Liver (tissue), 9 donors: ENCODE measurements around the gene NKAIN2. TPM values are rescaled to one million over a fixed set of nuclear protein-coding genes. Genes with fewer than 3 reads are reported as not detected.

Experiments used
- DNase-seq: peaks from one replicate; pipeline ENCODE4 v3.0.0-alpha.2; 2017; ENCODE audit warnings: low spot score
- H3K27ac ChIP-seq, 2 donors: one replicate each; pipeline ENCODE4 v1.7.0; 2013; ENCODE audit warnings: inconsistent platforms in 2 of 2, low read length in 2 of 2, control low read depth in 1 of 2, low read depth in 1 of 2, mild to moderate bottlenecking in 1 of 2
- H3K27me3 ChIP-seq, 4 donors: one replicate each; pipeline versions ENCODE4 v1.6.1 to v1.7.0; 2013; ENCODE audit warnings: low read length in 3 of 4, inconsistent platforms in 1 of 4, mild to moderate bottlenecking in 1 of 4, moderate library complexity in 1 of 4; ENCODE audit not compliant: control insufficient read depth in 4 of 4, insufficient read depth in 4 of 4
- H3K36me3 ChIP-seq, 4 donors: one replicate each; pipeline versions ENCODE4 v1.6.1 to v1.7.0; 2013; ENCODE audit warnings: low read length in 3 of 4, mild to moderate bottlenecking in 3 of 4, low read depth in 1 of 4, moderate library complexity in 1 of 4; ENCODE audit not compliant: control insufficient read depth in 4 of 4, insufficient read depth in 3 of 4
- H3K4me1 ChIP-seq, 4 donors: one replicate each; pipeline versions ENCODE4 v1.6.1 to v1.7.0; 2013; ENCODE audit warnings: low read length in 3 of 4, mild to moderate bottlenecking in 3 of 4, moderate library complexity in 1 of 4; ENCODE audit not compliant: control insufficient read depth in 4 of 4, insufficient read depth in 4 of 4
- H3K4me3 ChIP-seq, 3 donors: one replicate each; pipeline versions ENCODE4 v1.6.1 to v1.7.0; 2013; ENCODE audit warnings: low read length in 3 of 3, control low read depth in 1 of 3, low read depth in 1 of 3, mild to moderate bottlenecking in 1 of 3
- H3K9ac ChIP-seq, 2 donors: one replicate each; pipeline ENCODE4 v1.7.0; 2013; ENCODE audit warnings: low read length in 2 of 2, mild to moderate bottlenecking in 2 of 2, moderate library complexity in 2 of 2, control low read depth in 1 of 2, low read depth in 1 of 2
- H3K9me3 ChIP-seq, 4 donors: one replicate each; pipeline versions ENCODE4 v1.6.1 to v1.7.0; 2013; ENCODE audit warnings: low read length in 3 of 4; ENCODE audit not compliant: control insufficient read depth in 4 of 4
- EGR1 ChIP-seq, 2 donors: IDR thresholded peaks; 2 replicates each; pipeline ENCODE4 v1.6.1; 2016 to 2018; ENCODE audit warnings: antibody characterized with exemption in 2 of 2, low read depth in 2 of 2
- FOXA1 ChIP-seq: IDR thresholded peaks from 2 replicates; pipeline ENCODE4 v1.6.1; 2016; ENCODE audit warnings: antibody characterized with exemption
- FOXA2 ChIP-seq: IDR thresholded peaks from 2 replicates; pipeline ENCODE4 v1.6.1; 2016; ENCODE audit warnings: antibody characterized with exemption
- GABPA ChIP-seq, 2 donors: IDR thresholded peaks in 1 of 2; conservative IDR thresholded peaks in 1 of 2; 2 replicates each; pipeline ENCODE4 v1.6.1; 2016; ENCODE audit warnings: antibody characterized with exemption in 2 of 2, mild to moderate bottlenecking in 1 of 2, moderate library complexity in 1 of 2
- HNF4A ChIP-seq, 2 donors: conservative IDR thresholded peaks; 2 replicates each; pipeline ENCODE4 v1.6.1; 2016; ENCODE audit warnings: antibody characterized with exemption in 2 of 2, mild to moderate bottlenecking in 2 of 2
- HNF4G ChIP-seq: IDR thresholded peaks from 2 replicates; pipeline ENCODE4 v1.6.1; 2016; ENCODE audit warnings: antibody characterized with exemption
- JUND ChIP-seq, 2 donors: IDR thresholded peaks; 2 replicates each; pipeline ENCODE4 v1.6.1; 2016; ENCODE audit warnings: antibody characterized with exemption in 2 of 2
- MAX ChIP-seq: IDR thresholded peaks from 2 replicates; pipeline ENCODE4 v1.6.1; 2016; ENCODE audit warnings: antibody characterized with exemption
- NR2F2 ChIP-seq: IDR thresholded peaks from 2 replicates; pipeline ENCODE4 v1.6.1; 2016; ENCODE audit warnings: antibody characterized with exemption
- RAD21 ChIP-seq, 2 donors: IDR thresholded peaks; 2 replicates each; pipeline ENCODE4 v1.6.1; 2016; ENCODE audit warnings: antibody characterized with exemption in 2 of 2, mild to moderate bottlenecking in 2 of 2
- REST ChIP-seq: IDR thresholded peaks from 2 replicates; pipeline ENCODE4 v1.6.1; 2016; ENCODE audit warnings: antibody characterized with exemption, mild to moderate bottlenecking
- RXRA ChIP-seq, 2 donors: IDR thresholded peaks; 2 replicates each; pipeline ENCODE4 v1.6.1; 2017 to 2018; ENCODE audit warnings: antibody characterized with exemption in 2 of 2, mild to moderate bottlenecking in 1 of 2
- SP1 ChIP-seq: IDR thresholded peaks from 2 replicates; pipeline ENCODE4 v1.6.1; 2018; ENCODE audit warnings: antibody characterized with exemption, mild to moderate bottlenecking
- TAF1 ChIP-seq: conservative IDR thresholded peaks from 2 replicates; pipeline ENCODE4 v1.6.1; 2016; ENCODE audit warnings: antibody characterized with exemption, mild to moderate bottlenecking
- YY1 ChIP-seq: IDR thresholded peaks from 2 replicates; pipeline ENCODE4 v1.6.1; 2016; ENCODE audit warnings: antibody characterized with exemption, mild to moderate bottlenecking
- WGBS: extraction: QIAGEN DNeasy Blood & Tissue Kit; methylation state at CpG from one replicate; pipeline ENCODE4 v1.1.7; 2013; 5-methylcytosine and 5-hydroxymethylcytosine counted together
- polyA plus RNA-seq, 2 donors: library from polyadenylated mRNA; stranded (reverse) in 1 of 2; unstranded in 1 of 2; fragments of 200-250 nt in 1 of 2; fragments of >200 nt in 1 of 2; fragmentation: Nextera tagmentation in 1 of 2; extraction: Ambion mirVana in 1 of 2; gene quantifications; one replicate each; pipeline versions ENCODE4 v1.2.1 to v1.2.3, GENCODE V29; 2013 to 2015
- total RNA-seq, 2 donors: library from RNA; depleted of rRNA; stranded (reverse); fragments of >200 nt; gene quantifications; one replicate each; pipeline ENCODE4 v1.2.3, GENCODE V29; 2014
- TF ChIP-seq, protein P1 (sequence below): IDR thresholded peaks from 2 replicates; pipeline ENCODE4 v1.6.1; 2016; ENCODE audit warnings: antibody characterized with exemption
- TF ChIP-seq, protein P2 (sequence below): fragments of 150-350 bp; IDR thresholded peaks from 2 replicates; pipeline ENCODE4 v1.5.1; 2017; ENCODE audit warnings: improper control_type of control experiment, low read depth, low read length; ENCODE audit not compliant: missing input control
- TF ChIP-seq, protein P3 (sequence below): IDR thresholded peaks from 2 replicates; pipeline ENCODE4 v1.6.1; 2016; ENCODE audit warnings: antibody characterized with exemption
- donor health status: healthy.
- donor health status: healthy.
- donor health status: healthy.
- donor health status: healthy.
- donor health status: healthy.

NKAIN2 gene
- total and polyA plus RNA-seq, 4 donors, result 0.05 to 0.14 TPM; not detected in 2

DNA sequence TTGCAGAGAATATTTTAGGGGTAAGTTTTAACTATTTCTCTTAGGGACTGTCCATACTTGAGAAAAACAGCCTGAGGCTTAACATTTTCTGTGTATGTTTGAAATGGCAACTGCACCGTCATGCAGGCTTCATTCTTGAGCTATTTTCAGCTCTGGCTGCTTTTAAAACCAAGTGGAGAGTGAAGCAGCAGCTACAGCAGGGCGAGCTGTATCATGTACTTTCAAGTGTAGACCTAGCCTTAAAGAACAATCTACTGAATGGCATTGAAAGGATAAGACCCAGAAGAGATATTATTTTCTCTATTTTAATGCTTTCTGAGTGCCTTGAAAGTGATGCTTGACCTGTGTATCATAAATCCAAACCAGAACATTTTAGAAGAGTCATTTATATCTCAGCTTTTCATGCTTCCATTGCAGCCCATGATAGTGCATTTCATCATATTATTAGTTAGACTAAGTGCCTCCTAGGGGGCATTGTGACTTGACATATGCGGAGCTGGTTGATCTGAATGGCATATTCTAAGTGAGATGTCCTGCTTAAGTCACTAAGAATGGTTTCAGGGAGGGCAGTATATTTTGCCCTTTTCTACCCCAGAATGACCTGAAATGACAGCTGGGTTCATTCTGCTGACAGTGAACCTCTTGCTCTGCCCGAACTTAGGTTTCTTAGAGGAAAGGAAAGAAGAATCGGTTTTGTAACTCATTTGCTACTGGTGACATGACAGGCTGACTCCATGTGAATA lies 85.3 kb downstream of the NKAIN2 start:
- Histone ChIP-seq H3K4me1 (no peaks in the 10 kb centered on the region), H3K4me3 (no peak overlapping the region)
- TF ChIP-seq RAD21 (IDR thresholded peaks at IDR 0.05) (no peak), RXRA (IDR thresholded peaks at IDR 0.05) (no peak), HNF4G (no peak), FOXA2 (no peak), NR2F2 (no peak), GABPA (IDR thresholded peaks at IDR 0.05 in 1 of 2, conservative IDR thresholded peaks at IDR 0.05 in 1 of 2) (no peak), EGR1 (IDR thresholded peaks at IDR 0.05; ENCODE audit: low read depth in 2 of 2) (no peak), JUND (IDR thresholded peaks at IDR 0.05) (no peak), TAF1 (no peak), YY1 (no peak), HNF4A (conservative IDR thresholded peaks at IDR 0.05) (no peak), FOXA1 (no peak), MAX (no peak), SP1 (no peak), REST (no peak)
- TF ChIP-seq, protein P1, sequence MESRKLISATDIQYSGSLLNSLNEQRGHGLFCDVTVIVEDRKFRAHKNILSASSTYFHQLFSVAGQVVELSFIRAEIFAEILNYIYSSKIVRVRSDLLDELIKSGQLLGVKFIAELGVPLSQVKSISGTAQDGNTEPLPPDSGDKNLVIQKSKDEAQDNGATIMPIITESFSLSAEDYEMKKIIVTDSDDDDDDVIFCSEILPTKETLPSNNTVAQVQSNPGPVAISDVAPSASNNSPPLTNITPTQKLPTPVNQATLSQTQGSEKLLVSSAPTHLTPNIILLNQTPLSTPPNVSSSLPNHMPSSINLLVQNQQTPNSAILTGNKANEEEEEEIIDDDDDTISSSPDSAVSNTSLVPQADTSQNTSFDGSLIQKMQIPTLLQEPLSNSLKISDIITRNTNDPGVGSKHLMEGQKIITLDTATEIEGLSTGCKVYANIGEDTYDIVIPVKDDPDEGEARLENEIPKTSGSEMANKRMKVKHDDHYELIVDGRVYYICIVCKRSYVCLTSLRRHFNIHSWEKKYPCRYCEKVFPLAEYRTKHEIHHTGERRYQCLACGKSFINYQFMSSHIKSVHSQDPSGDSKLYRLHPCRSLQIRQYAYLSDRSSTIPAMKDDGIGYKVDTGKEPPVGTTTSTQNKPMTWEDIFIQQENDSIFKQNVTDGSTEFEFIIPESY, result no peak
- TF ChIP-seq, protein P2, sequence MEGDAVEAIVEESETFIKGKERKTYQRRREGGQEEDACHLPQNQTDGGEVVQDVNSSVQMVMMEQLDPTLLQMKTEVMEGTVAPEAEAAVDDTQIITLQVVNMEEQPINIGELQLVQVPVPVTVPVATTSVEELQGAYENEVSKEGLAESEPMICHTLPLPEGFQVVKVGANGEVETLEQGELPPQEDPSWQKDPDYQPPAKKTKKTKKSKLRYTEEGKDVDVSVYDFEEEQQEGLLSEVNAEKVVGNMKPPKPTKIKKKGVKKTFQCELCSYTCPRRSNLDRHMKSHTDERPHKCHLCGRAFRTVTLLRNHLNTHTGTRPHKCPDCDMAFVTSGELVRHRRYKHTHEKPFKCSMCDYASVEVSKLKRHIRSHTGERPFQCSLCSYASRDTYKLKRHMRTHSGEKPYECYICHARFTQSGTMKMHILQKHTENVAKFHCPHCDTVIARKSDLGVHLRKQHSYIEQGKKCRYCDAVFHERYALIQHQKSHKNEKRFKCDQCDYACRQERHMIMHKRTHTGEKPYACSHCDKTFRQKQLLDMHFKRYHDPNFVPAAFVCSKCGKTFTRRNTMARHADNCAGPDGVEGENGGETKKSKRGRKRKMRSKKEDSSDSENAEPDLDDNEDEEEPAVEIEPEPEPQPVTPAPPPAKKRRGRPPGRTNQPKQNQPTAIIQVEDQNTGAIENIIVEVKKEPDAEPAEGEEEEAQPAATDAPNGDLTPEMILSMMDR, result no peak
- TF ChIP-seq, protein P3, sequence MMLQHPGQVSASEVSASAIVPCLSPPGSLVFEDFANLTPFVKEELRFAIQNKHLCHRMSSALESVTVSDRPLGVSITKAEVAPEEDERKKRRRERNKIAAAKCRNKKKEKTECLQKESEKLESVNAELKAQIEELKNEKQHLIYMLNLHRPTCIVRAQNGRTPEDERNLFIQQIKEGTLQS, result no peak

More for the DNA sequence above, 85.3 kb downstream of the NKAIN2 start:
- DNase-seq, result no peak
- Histone ChIP-seq H3K27me3 (peaks cover 0 to 4% (median 0%) of the 10 kb centered on the region in 4 donors), H3K9me3 (no peaks in the 10 kb centered on the region), H3K9ac (no peak overlapping the region), H3K27ac (no peak overlapping the region), H3K36me3 (no peaks in the 10 kb centered on the region)
- 66% methylated on average over 5 of the region's 5 CpGs for WGBS
